WTC11 (cell line): ENCODE measurements around the gene ETS1.

Experiments used
- ATF1 ChIP-seq: sonication (generic); formaldehyde crosslinking; IDR thresholded peaks from 2 replicates; pipeline ENCODE4 v1.8.1; 2023; ENCODE audit warnings: mild to moderate bottlenecking, moderate library complexity, missing genetic modification reagents
- CTCF ChIP-seq: fragments of 200-600 bp; IDR thresholded peaks from 2 replicates; pipeline ENCODE4 v1.8.0; 2022; ENCODE audit warnings: antibody characterized with exemption
- ESRRA ChIP-seq: sonication (generic); formaldehyde crosslinking; IDR thresholded peaks from 2 replicates; pipeline ENCODE4 v1.8.1; 2022; ENCODE audit warnings: mild to moderate bottlenecking, missing genetic modification reagents, borderline replicate concordance
- MLX ChIP-seq: sonication (generic); formaldehyde crosslinking; IDR thresholded peaks from 2 replicates; pipeline ENCODE4 v1.8.1; 2023; ENCODE audit warnings: mild to moderate bottlenecking, missing genetic modification reagents, moderate library complexity

- TF ChIP-seq ATF1 (CRISPR knock-in tag), result no peak
- TF ChIP-seq CTCF, result no peak
- TF ChIP-seq MLX, result no peak
- no peak for TF ChIP-seq ESRRA
These were observed 168.2 kb downstream of the ETS1 start for GRCh38 chr11:128419012-128419767.
